GM21390 (cell line): Measurements from ENCODE around the gene PCSK4.
"Not testable (repeated sequence)": the region's sequence is repeated elsewhere in the genome, so short reads cannot be mapped to it uniquely, and the experiment has no call there.

Source experiments
- ATAC-seq: cut with Tn5 transposase; IDR thresholded peaks from one replicate; pipeline ENCODE4 v1.9.1; 2021; ENCODE audit not compliant: unreplicated experiment

The PCSK4 gene

DNA sequence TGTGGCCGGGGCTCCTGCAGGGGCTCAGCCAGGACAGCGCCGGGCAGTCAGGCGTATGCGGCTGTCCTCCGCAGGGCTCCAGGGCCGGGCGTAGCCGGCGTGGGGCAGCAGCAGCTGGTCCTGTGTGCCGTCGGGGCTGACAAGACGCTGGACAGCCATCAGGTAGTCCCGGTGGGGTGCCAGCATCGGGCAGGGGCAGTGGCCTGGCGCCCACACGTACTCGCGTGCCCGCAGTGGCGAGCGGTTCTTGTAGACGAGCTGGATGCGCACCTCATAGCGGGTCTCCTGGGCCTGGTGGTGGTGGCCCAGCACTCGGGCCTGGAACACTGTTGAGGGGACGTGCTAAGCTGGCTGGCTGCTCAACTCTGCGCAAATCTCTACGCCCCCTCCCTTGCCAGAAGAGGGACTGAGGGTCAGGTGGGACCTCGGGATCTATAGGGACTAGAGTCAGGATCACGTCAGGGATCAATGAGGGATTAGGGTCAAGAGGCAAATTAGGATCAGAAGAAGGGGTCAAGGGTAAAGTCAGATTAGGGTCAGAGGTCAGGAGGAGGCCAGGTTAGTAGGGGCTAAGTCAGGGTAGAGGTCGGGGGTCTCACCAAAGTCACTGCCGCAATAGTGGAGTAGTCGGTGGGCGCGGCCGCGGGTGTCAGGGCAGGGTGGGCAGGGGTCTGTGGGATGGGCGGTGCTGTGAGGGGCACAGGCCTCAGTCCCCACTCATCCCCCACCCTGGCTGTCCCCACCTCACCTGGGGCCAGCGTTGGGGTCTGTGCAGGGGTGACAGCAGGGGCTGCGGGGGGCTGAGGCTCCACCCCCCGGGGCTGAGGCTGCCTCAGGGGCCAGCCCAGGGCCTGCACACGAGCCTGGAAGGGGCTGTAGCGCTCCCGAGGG lies 16.1 kb upstream of the PCSK4 start:
- no peak for ATAC-seq

DNA sequence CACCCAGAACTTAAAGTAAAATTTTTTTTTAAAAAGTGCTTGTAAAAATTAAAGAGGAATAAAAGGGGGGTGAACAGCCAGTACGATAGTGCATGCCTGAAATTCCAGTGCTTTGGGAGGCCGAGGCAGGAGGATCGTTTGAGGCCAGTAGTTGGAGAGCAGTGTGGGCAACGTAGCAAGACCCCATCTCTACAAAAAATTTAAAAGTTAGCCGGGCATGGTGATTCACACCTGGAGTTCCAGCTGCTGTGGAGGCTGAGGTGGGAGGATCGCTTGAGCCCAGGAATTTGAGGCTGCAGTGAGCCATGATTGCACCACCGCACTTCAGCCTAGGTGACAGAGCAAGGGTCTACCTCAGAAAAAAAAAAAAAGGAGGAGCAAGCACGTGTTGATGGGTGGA lies 14.9 kb upstream of the PCSK4 start:
- no peak for ATAC-seq

DNA sequence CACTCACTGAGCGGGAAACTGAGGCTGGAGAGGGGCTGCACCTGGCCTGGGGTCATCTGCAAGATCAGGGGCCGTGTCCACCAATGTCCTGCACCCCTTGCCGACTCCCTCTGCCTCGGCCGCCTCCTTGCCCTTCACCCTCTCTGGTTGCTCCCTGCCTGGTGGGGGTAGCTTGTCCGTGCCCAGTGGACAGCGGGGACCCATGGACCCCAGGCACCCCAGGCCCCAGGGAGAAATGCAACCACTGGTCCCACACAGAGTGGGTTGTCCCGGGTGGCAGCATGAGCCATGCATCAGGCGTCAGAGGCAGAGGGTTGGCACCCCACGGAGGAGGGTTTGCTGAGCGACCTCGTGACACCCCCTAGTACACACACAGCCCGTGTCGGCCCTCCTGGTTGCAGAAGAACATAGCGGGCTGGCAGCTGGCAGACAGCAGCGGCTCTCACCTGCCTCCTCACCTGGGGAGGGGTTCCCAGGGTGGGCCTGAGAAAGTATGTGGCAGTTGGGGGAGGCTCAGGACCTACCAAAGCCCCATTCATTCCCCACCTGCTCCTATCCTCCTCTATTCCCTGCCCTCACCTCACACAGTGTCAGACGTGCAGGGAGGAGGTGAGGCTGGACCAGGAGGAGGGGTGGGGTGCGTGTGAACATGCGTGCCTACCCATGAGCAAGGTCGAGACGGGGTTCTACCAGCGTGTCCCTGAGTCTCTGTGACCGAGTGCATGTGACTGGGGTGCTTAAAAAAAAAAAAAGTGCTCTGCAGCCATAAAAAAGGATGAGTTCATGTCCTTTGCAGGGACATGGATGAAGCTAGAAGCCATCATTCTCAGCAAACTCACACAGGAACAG lies 14.0 kb upstream of the PCSK4 start:
- no peak for ATAC-seq

DNA sequence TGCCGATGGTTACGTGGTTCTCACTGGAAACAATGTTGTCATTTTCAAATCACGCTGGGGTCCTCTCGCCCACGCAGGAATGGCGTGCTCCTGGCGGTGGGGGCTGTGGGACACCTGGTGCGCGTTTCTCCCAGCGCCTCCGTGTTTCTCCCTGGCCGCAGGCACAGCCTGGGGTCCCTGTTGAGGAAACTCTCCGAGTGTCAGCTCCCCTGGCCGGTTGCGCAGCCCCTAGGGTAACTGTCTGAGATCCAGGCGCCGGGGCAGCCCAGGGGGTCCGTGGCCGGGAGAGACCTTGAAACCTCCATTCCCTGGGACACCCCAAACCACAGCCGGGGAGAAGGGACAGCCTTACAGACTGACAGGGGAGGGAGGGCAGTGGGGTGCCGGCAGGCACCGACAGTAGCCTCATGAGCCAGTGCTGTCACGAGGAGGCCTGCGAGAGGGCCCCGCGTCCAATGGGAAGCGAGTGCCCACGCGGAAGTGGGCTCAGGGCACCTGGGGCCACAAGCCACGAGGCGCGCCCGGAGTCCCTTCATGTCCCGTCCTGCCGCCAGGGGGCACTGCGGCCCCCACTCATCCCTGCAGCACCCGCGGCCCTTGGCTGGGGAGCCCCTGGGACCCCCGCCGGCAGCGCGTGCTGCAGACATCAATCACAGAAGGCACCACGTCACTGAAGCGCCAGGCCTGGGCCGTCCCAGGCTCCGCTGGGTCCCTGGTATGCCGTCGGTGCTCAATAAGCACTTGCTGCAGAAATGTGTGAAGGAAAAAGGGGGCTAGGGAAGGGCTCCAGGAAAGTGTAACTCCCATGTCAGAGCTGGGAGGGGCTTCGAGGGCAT lies 13.2 kb upstream of the PCSK4 start:
- ATAC-seq = no peak

DNA sequence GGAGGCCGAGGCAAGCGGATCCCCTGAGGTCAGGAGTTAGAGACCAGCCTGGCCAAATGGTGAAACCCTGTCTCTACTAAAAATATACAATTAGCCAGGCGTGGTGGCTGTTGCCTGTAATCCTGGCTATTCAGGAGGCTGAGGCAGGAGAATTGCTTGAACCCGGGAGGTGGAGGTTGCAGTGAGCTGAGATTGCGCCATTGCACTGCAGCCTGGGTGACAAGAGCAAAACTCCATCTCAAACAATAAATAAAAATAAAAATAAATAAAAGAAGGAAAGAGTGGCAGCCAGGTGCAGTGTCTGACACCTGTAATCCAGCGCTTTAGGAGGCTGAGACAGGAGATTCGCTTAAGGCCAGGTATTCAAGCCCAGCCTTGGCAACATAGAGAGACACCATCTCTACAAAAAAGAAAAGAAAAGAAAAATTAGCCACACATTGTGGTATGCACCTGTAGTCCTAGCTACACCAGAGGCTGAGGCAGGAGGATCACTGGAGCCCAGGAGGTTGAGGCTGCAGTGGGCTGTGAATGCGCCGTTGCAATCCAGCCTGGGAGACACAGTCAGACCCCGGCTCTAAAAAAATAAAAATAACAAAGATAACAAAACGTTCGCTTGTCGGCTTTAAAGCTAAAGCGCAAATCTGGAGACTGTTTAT lies 12.4 kb upstream of the PCSK4 start:
- no peak for ATAC-seq

DNA sequence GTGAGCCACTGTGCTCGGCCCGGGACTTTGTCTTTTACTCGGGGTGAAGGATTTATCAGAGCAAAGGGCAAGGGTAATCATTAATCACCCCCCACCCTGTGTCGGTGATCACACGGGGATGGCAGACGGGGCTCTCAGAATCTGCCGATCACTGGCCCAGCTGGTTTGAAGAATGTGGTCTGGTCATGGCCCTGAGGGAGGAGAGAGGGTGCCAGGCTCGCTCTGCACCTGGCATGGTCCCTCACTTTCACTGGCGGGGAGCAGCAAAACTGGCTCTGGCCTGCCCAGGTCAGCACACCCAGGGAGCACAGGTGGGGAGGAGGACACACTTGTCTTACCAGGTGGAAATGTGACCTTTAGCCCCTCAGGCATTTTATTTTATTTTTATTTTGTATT lies 11.0 kb upstream of the PCSK4 start:
- ATAC-seq = no peak

DNA sequence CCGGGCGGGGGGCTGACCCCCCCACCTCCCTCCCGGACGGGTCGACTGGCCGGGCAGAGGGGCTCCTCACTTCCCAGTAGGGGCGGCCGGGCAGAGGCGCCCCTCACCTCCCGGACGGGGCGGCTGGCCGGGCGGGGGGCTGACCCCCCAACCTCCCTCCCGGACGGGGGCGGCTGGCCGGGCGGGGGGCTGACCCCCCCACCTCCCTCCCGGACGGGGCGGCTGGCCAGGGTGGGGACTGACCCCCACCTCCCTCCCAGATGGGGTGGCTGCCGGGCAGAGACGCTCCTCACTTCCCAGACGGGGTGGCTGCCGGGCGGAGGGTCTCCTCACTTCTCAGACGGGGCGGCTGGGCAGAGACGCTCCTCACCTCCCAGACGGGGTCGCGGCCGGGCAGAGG lies 9.1 kb upstream of the PCSK4 start:
- not testable (repeated sequence) for ATAC-seq

DNA sequence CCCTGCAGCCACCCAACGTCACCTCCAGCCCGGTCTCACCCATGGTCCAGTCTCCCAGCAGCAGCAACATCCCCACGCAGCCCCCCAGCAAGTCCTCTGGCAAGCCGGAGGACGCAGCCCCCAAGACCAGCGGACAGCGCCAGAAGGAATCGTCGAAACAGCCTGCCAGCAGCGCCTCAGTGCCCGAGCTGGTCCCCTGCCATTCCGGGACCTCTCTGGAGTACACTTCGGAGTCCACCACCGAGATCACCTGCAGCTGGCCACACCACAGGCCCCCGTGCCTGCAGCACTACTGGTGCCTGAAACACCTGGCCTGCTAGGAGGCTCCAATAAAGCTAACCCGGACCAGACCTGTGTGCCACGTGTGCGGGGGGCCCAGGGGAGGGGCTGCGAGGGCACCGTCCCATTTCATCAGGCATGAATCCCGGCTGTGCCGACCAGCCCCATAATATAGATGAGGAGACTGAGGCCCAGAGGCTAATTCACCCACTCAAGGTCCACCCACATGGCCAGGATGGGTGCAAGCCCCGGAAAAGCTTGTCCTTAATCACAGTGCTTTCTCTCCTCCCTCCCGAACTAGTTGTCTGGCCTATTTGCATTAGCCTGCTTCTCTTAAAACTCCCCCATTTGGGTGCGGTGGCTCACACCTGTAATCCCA lies 7.6 kb upstream of the PCSK4 start:
- ATAC-seq = no peak

DNA sequence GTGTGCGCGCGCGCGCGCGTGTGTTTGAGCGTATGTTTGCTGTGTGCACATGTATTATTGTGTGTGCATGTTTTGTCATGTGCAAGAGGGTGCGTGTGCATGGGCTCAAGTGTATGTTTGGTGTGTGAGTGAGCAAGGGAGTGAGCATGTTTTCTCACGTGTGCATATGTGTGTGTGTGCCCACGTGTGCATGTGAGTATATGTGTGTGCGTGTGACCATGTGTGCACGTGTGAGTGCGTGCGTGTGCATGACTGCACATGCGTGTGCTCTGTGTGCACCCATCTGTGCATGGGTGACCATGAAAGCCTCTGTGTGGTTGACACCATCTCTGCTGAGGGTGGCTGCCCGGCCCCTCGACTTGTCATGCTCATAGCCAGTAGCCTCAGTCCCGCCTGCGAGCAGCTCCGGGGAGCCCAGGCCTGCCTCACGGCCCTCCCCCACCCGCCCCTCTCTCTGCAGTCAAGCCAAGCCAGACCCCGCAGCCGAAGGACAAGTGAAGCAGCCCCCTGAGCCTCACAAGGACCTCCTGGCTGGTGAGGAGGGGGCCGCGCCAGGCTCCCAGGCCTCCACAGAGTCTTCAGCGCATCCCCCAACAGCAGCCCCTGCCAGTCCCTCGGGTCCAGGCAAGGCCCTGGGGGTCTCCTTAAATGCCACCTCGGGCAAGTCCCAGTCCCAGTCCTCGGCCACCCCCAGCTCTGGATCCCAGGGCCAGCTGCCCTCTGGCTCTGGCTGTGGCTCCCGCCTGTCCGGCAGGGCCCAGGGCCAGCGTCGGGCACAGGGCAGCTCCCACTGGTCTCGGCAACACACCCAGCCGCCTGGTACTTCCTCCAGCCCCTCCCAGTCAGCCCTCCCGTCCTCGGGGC lies 6.8 kb upstream of the PCSK4 start:
- ATAC-seq = no peak

DNA sequence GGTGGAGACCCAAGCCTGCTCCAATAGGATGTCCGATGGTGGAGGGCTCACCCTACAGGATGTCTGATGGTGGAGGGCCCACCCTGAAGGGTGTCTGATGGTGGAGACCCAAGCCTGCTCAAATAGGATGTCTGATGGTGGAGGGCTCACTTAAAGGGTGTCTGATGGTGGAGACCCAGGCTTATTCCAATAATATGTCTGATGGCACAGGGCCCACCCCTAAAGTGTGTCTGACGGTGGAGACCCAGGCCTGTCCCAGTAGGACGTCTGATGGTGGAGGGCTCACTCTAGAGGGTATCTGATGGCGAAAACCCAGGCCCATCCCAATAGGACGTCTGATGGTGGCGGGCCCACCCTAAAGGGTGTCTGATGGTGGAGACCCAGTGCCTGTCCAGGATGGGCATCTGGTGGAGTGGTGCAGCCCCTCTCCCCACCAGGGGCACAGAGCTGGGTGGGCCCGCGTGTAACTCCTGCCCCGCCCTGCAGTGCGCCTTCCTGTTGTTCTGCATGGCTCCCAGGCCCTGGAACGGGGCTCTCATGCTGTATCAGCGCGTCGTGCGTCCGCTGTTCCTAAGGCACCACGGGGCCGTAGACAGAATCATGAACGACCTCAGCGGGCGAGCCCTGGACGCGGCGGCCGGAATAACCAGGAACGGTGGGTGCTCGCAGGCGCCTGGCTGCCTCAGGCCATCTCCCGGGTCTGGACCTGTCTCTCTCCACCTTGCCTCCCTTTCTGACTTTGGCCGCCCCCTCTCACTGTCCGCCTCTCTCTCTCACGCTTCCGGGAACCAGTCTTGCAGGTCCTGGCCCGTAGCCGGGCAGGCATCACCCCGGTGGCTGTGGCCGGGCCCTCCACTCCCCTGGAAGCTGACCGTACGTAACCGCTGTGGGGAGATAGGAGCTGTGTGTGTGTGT lies 5.9 kb upstream of the PCSK4 start:
- ATAC-seq = no peak

DNA sequence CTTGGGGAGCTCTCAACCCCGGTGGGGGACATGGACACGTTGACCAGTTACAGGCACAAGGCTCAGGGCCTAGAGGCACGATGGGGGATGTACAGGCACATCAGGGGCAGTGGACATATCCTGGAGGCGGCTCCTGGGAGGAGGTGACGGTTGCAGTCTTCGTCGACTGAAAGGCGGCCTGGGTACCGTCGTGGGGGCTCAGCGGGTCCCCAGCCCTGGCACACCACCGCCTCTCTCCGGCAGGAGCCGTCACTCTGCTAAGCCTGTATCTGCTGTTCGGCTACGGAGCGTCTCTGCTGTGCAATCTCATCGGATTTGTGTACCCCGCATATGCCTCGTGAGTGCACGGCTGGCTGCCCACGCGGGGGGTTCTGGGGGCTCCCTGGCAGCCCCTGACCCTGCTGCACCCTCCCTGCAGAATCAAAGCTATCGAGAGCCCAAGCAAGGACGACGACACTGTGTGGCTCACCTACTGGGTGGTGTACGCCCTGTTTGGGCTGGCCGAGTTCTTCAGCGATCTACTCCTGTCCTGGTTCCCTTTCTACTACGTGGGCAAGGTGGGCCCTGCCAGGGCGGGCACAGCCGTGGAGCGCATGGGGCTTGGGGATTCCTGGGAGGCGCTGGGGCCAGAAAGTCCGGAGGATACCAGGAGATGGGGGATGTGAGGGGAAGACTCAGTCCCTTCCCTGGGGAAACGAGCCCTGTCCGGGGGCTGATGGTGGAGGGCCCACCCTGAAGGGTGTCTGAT lies 5.1 kb upstream of the PCSK4 start:
- no peak for ATAC-seq

DNA sequence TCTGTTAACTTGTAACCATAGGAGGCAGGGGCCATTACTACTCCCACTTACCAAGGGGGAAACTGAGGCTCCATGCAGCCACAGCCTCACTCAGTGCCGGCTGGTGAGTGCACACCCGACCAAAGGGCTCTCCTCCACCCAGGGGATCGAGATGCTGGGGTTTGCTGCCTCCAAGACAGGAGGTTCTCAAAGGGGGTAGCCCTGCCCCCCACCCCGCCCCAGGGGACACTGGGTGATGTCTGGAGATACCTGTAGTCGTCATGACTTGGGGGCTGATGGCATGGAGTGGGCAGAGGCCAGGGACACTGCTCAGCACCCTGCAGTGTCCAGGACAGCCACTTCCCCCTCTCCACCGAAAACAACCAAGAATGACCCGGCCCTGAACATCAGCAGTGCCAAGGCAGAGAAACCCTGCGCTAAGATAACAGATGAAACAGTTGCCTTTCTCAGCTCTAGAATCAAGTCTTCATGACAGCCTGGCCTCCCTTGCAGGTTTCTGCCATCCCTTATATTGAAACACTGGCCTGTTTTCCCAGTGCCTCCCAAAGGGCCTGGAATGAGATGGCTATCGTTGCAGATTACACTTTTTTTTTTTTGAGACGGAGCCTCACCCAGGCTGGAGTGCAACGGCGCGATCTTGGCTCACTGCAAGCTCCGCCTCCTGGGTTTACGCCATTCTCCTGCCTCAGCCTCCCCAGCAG lies 4.1 kb upstream of the PCSK4 start:
- ATAC-seq = no peak

DNA sequence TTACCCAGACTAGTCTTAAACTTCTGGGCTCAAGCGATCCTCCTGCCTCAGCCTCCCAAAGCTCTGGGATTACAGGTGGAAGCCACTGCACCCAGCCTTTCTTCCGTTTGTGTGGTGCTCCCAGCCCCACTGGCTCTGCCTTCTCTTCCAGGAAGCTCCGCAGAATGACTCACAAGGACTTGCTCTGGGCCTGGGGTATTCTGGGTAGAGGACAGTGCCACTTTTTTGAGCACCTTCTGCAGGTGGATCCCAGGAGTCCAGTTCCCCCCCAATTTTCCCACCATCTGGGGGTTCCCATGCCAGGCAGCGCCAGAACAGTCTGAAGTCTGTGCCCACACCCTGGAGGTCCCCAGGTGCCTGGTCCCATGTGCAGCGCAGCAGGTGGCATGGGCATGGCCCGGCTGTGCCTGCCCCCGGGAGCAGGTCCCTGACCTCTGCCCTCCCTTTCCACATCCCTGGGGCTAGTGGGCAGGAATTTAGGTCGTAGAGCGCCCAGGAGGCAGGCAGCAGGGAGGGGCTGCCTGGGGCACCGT lies 2.4 kb upstream of the PCSK4 start:
- ATAC-seq = no peak

DNA sequence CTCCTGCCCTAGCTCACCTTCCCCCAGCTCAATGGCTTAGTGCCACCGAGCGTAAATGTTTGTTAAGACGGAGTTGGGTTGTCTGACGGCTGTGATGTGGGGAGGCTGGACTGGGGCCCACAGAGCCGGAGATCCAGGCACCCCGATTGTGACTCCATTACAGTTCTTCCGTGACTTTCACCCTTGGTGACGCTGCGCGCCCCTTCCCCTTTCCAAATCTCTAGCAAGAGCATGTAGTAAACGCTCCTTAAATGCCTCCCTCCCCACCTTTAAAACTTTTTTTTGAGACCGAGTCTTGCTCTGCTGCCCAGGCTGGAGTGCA lies 1.7 kb upstream of the PCSK4 start:
- no peak for ATAC-seq

DNA sequence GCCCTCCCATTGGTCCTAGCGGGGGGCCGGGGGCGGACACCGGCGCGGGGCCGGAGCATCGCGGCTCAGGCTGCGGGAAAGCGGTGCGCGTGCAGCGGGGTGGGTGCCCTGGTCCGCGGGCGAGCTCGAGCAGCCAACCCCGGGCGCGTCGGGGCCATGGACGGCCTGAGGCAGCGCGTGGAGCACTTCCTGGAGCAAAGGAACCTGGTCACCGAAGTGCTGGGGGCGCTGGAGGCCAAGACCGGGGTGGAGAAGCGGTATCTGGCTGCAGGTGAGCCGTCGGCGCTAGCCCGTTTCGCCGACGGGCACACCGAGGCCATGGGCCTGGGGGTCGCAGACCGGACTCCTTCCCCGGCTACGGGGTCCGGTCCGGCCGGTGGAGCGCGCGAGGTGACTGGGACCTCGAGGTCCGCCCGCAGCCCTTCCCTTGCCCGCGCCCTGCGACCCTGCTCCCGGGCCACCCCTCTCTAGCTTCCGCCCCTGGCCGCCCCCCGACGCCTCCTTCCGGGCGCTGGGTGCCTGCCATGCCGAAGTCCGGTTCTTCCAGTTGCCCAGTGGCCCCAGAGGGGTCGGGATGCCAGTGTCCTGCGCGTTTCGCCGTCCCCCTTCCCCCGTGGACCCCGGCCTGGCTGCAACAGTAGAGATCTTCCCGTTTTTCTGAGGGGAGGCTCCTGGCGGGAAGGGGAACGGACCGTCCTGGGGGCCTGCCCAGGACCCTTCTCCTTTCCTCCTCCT lies 1.1 kb upstream of the PCSK4 start, which contains the start of gene REEP6:
Gene REEP6, plus strand, starts transcription at position 68 of the 735 bp plus-strand sequence. Its CDS starts 89 bp downstream, at position 157.
- no peak for ATAC-seq
